Right cardiac atrium (tissue), 5 donors: ENCODE results near the gene FBXW11. TPM values are rescaled to one million over a fixed set of nuclear protein-coding genes. Genes with fewer than 3 reads are reported as not detected.
"Not testable (repeated sequence)": the region's sequence is repeated elsewhere in the genome, so short reads cannot be mapped to it uniquely, and the experiment has no call there.

Source experiments
- ATAC-seq, 2 donors: fragments of 200-7000 bp; cut with Tn5 transposase; one replicate each; pipeline versions ENCODE4 v1.8.0 to v1.9.1; 2020; ENCODE audit warnings: moderate library complexity in 2 of 2, mild to moderate bottlenecking in 1 of 2
- DNase-seq, 3 donors: peaks; one replicate each; pipeline ENCODE4 v3.0.0-alpha.2; 2020
- H3K27ac ChIP-seq: one replicate; pipeline ENCODE4 v1.5.1; 2013; ENCODE audit warnings: mild to moderate bottlenecking, low read length, control low read depth, moderate library complexity
- H3K27me3 ChIP-seq: one replicate; pipeline ENCODE4 v1.6.1; 2013; ENCODE audit not compliant: control insufficient read depth, insufficient read depth
- H3K4me1 ChIP-seq: one replicate; pipeline ENCODE4 v1.6.1; 2013; ENCODE audit warnings: low read length; ENCODE audit not compliant: control insufficient read depth, insufficient read depth
- H3K4me3 ChIP-seq: one replicate; pipeline ENCODE4 v1.5.1; 2013; ENCODE audit warnings: low read length, control low read depth
- H3K9me3 ChIP-seq: one replicate; pipeline ENCODE4 v1.6.1; 2013; ENCODE audit warnings: low read length; ENCODE audit not compliant: control insufficient read depth
- WGBS: extraction: QIAGEN DNeasy Blood & Tissue Kit; methylation state at CpG from one replicate; pipeline ENCODE4 v1.1.7; 2013; 5-methylcytosine and 5-hydroxymethylcytosine counted together
- intact Hi-C, 4 donors: fragments of 100-400 bp; cut with DNase I; formaldehyde crosslinking; loops; one replicate each; pipeline versions ENCODE4 v1.11.0 to v1.14.0; 2022 to 2023
- polyA plus RNA-seq: library from polyadenylated mRNA; stranded (reverse); fragments of 200-250 nt; gene quantifications from one replicate; pipeline ENCODE4 v1.2.3, GENCODE V29; 2013
- total RNA-seq, 4 donors: library from RNA; stranded (reverse); fragmentation: NEBNext Ultra II Directional; extraction: Animal tissue kit (Norgen Biotek cat#: 25700); gene quantifications; one replicate each; pipeline ENCODE4 v1.2.1, GENCODE V29; 2021
- donor health status: healthy with polysubstance abuse.
- donor health status: DM: no; HTN: yes; CAD: no.
- donor health status: DM: no; HTN: no; CAD: no.
- donor health status: DM: no; HTN: yes; CAD: no; lungs with severe emphysema.
- donor health status: DM: yes; HTN: yes; CAD: no.

The FBXW11 gene
- total and polyA plus RNA-seq, 5 donors, result 15.8 to 70.7 (median 65.6) TPM

- H3K9me3 ChIP-seq, result no peaks in the 10 kb centered on the region
- H3K27ac ChIP-seq, result no peak overlapping the region
- H3K27me3 ChIP-seq, result no peaks in the 10 kb centered on the region
- 90% methylated on average over 6 of the region's 6 CpGs for WGBS
- peaks cover 5% of the 10 kb centered on the region for H3K4me1 ChIP-seq
- intact Hi-C loops, result no loop called here
- ATAC-seq, result no peak
- H3K4me3 ChIP-seq, result no peak overlapping the region
- DNase-seq, result no peak
Observed at GRCh38 chr5:171984748-171985419, 21.6 kb downstream of the FBXW11 start.

GRCh38 chr5:171981847-171982246, 24.6 kb downstream of the FBXW11 start:
- Histone ChIP-seq H3K9me3 (no peaks in the 10 kb centered on the region), H3K27me3 (no peaks in the 10 kb centered on the region), H3K4me3 (no peak overlapping the region), H3K4me1 (peaks cover 5% of the 10 kb centered on the region), H3K27ac (no peak overlapping the region)
- over 99% methylated on average over 2 of the region's 2 CpGs for WGBS
- intact Hi-C loops, result no loop called here
- no peak for ATAC-seq
- no peak for DNase-seq

GRCh38 chr5:171980792-171981191, 25.6 kb downstream of the FBXW11 start:
- H3K27me3 ChIP-seq, result no peaks in the 10 kb centered on the region
- H3K4me3 ChIP-seq, result no peak overlapping the region
- DNase-seq (no peak), ATAC-seq (no peak)
- peaks cover 7% of the 10 kb centered on the region for H3K4me1 ChIP-seq
- intact Hi-C loops, result no loop called here
- no peak overlapping the region for H3K27ac ChIP-seq
- 95% methylated on average over 3 of the region's 3 CpGs for WGBS
- no peaks in the 10 kb centered on the region for H3K9me3 ChIP-seq

- no peaks in the 10 kb centered on the region for H3K27me3 ChIP-seq
- ATAC-seq (no peak), DNase-seq (no peak)
- H3K4me1 ChIP-seq, result peaks cover 9% of the 10 kb centered on the region
- no peak overlapping the region for H3K27ac ChIP-seq
- intact Hi-C loops, result no loop called here
- 98% methylated on average over 8 of the region's 8 CpGs for WGBS
- H3K9me3 ChIP-seq, result no peaks in the 10 kb centered on the region
- no peak overlapping the region for H3K4me3 ChIP-seq
Observed at GRCh38 chr5:171979606-171980005, 26.8 kb downstream of the FBXW11 start.

- no peak for ATAC-seq
- no peak overlapping the region for H3K27ac ChIP-seq
- peaks cover 9% of the 10 kb centered on the region for H3K4me1 ChIP-seq
- H3K27me3 ChIP-seq, result no peaks in the 10 kb centered on the region
- 85% methylated on average over 4 of the region's 4 CpGs for WGBS
- intact Hi-C loops, result no loop called here
- no peak for DNase-seq
- H3K9me3 ChIP-seq, result no peaks in the 10 kb centered on the region
- no peak overlapping the region for H3K4me3 ChIP-seq
Observed at GRCh38 chr5:171978519-171978918, 27.9 kb downstream of the FBXW11 start.

- Histone ChIP-seq H3K27ac (no peak overlapping the region), H3K9me3 (no peaks in the 10 kb centered on the region), H3K4me1 (peaks cover 6% of the 10 kb centered on the region), H3K4me3 (no peak overlapping the region), H3K27me3 (no peaks in the 10 kb centered on the region)
- no peak for DNase-seq
- intact Hi-C loops, result no loop called here
- ATAC-seq, result no peak
- WGBS, result 90% methylated on average over 1 of the region's 1 CpG
Observed at GRCh38 chr5:171978016-171978415, 28.4 kb downstream of the FBXW11 start.

- H3K4me1 ChIP-seq, ATAC-seq, H3K4me3 ChIP-seq, H3K27me3 ChIP-seq, DNase-seq, intact Hi-C loops, H3K9me3 ChIP-seq, H3K27ac ChIP-seq: not testable (repeated sequence)
- 76% methylated on average over 6 of the region's 6 CpGs for WGBS
Observed at GRCh38 chr5:171977244-171977950, 29.0 kb downstream of the FBXW11 start.

- Histone ChIP-seq H3K27ac (no peak overlapping the region), H3K27me3 (no peaks in the 10 kb centered on the region), H3K4me1 (peaks cover 5% of the 10 kb centered on the region), H3K4me3 (no peak overlapping the region), H3K9me3 (no peaks in the 10 kb centered on the region)
- DNase-seq, result no peak
- ATAC-seq, result no peak
- intact Hi-C loops, result no loop called here
- 51% methylated on average over 5 of the region's 5 CpGs for WGBS
Observed at GRCh38 chr5:171975877-171976667, 30.4 kb downstream of the FBXW11 start.

- no peaks in the 10 kb centered on the region for H3K9me3 ChIP-seq
- peaks cover 5% of the 10 kb centered on the region for H3K4me1 ChIP-seq
- peak in 1 of 2 donors; percentile 29 for ATAC-seq
- H3K27me3 ChIP-seq, result no peaks in the 10 kb centered on the region
- H3K27ac ChIP-seq, result no peak overlapping the region
- 60% methylated on average over 3 of the region's 3 CpGs for WGBS
- DNase-seq, result no peak
- intact Hi-C loops, result no loop called here
- no peak overlapping the region for H3K4me3 ChIP-seq
Observed at GRCh38 chr5:171975262-171975876, 31.1 kb downstream of the FBXW11 start.

- Histone ChIP-seq H3K27me3 (no peaks in the 10 kb centered on the region), H3K27ac (no peak overlapping the region), H3K4me1 (peaks cover 11% of the 10 kb centered on the region), H3K9me3 (no peaks in the 10 kb centered on the region), H3K4me3 (no peak overlapping the region)
- WGBS, result 82% methylated on average over 2 of the region's 2 CpGs
- intact Hi-C loops, result no loop called here
- no peak for DNase-seq
- no peak for ATAC-seq
Observed at GRCh38 chr5:171970826-171971225, 35.6 kb downstream of the FBXW11 start.
